Stimulated activated CD4-positive, alpha-beta T cell treated with anti-CD3 and anti-CD28 coated beads, Interleukin-1b, Interleukin-23, amount 100 ng/mL, for 48 hours (primary cell): ENCODE measurements around the gene S100P.
"Not testable (repeated sequence)": the region's sequence is repeated elsewhere in the genome, so short reads cannot be mapped to it uniquely, and the experiment has no call there.

Source experiments
- DNase-seq: peaks from one replicate; pipeline ENCODE4 v3.0.0-alpha.2; 2020

Gene S100P

DNA sequence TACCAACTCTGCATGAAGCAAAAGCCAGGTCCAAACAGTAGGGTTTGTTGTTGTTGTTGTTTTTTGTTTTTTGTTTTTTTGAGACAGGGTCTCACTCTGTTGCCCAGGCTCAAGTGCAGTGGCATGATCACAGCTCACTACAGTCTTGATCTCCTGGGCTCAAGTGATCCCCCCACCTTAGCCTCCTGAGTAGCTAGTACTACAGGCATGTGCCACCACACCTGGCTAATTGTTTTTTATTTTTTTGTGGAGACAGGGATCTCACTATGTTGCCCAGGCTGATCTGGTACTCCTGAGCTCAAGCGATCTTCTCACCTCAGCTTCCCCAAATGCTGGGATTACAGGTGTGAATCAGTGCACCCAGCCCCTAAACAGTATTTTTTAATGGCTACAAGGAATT lies 6.2 kb downstream of the S100P start:
- DNase-seq, result no peak

DNA sequence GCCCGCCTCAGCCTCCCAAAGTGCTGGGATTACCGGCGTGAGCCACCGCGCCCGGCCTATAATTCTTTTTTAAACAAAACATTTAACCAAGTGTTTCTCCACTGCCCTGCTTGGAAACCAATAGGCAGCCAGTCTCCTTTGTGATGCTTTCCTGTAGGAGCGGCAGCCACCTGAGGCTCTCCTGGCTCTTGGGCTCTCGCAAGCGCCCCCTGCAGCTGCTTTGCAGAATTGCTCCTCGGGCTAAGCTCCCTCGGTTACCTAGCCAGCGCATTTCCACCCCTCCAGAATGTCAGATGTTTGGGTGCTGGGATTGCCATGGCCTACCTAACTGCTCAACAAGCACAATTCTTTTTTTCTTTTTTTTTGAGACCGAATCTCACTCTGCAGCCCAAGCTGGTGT lies 7.7 kb downstream of the S100P start:
- DNase-seq, result peak; percentile 58

DNA sequence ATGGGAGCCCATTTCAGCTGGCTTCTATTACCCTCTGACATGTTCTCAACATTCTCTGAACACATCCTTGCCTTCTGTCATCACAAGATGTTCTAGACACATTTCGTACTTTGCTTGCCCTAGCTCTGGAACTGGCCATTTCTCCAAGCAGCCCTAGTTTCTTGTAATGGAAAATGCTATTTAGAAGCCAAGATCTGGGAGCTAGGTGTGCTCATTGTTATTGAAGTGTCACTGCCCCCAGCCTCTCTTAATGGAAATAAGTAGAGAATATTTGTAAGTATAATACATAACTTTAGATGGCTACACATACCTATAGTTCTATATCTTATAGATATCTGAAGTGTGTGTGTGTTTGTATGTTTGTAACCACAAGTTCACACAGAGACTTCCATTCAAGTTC lies 9.1 kb downstream of the S100P start:
- no peak for DNase-seq

DNA sequence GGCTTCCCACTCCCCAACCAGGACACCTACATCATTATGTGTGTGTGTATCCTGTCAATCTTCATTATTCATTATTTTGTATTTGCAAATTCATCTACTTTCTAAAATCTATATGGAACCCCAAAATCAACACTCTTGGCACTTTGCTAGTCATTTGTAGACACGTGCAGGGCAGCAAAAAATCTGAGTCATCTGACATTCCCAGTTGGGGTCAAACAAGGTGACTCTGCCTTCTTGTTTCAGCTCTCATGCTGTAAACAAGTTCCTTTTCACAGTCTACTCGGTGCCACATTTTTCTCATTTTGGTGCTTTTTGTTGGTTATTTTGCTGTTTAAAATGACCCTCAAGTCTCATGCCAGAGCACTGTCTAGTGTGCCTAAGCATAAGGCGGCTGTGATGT lies 10.1 kb downstream of the S100P start:
- no peak for DNase-seq

- DNase-seq, result no peak
Observed at GRCh38 chr4:6705646-6706045, 12.0 kb downstream of the S100P start.

GRCh38 chr4:6706173-6706572 lies 12.5 kb downstream of the S100P start:
- DNase-seq, result no peak

- DNase-seq, result peak; percentile 96
Observed at GRCh38 chr4:6709230-6710114, 15.8 kb downstream of the S100P start, which contains the start of gene MRFAP1L1. TSS of gene MRFAP1L1 (minus strand) at chr4:6709865. CDS start at chr4:6709629, 236 bp downstream.

- no peak for DNase-seq
Observed at GRCh38 chr4:6710282-6710681, 16.6 kb downstream of the S100P start.

GRCh38 chr4:6710996-6711395 lies 17.3 kb downstream of the S100P start:
- DNase-seq, result no peak

- no peak for DNase-seq
Observed at GRCh38 chr4:6714954-6715353, 21.3 kb downstream of the S100P start.

DNA sequence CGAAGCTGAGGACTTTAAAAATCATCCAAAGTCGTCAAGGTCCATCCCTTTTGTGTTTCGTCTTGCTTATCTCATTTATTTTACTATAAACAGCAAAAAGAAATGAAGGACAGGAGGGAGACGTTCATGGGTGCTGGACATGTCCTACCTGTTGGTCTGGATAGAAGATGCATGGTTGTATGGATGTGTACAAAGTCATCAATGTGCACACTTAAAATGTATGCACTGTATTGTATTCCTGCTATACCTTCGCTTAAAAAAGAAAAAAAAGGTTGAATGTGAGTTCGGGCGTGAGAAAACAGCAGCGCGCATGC lies 22.0 kb downstream of the S100P start:
- no peak for DNase-seq

DNA sequence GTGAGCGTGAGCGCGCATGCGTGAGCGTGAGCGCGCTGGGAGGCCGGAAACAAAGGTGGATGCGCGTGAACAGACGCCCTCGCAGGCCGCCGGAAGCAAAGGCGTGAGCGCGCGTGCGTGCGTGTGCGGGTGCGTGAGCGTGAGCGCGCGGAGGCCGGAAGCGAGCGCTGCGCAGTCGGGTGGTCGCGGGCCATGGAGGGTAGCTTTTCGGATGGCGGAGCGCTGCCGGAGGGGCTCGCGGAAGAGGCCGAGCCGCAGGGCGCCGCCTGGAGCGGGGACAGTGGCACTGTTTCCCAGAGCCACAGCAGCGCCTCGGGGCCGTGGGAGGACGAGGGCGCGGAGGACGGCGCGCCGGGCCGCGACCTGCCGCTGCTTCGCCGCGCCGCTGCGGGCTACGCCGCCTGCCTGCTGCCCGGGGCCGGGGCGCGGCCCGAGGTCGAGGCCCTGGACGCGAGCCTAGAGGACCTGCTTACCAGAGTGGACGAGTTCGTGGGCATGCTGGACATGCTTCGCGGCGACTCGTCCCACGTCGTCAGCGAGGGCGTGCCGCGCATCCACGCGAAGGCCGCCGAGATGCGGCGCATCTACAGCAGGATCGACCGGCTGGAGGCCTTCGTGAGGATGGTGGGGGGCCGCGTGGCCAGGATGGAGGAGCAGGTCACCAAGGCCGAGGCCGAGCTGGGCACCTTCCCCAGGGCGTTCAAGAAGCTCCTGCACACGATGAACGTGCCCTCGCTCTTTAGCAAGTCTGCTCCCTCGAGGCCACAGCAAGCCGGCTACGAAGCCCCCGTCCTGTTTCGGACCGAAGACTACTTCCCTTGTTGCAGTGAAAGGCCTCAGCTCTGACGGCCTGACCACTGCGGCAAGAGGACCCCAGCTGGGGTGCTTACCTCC lies 22.6 kb downstream of the S100P start, which contains the start of gene BLOC1S4:
TSS of gene BLOC1S4 (plus strand) at position 157 of the 894 bp plus-strand sequence. CDS start at position 193, 36 bp downstream.
- DNase-seq, result peak; percentile 88

DNA sequence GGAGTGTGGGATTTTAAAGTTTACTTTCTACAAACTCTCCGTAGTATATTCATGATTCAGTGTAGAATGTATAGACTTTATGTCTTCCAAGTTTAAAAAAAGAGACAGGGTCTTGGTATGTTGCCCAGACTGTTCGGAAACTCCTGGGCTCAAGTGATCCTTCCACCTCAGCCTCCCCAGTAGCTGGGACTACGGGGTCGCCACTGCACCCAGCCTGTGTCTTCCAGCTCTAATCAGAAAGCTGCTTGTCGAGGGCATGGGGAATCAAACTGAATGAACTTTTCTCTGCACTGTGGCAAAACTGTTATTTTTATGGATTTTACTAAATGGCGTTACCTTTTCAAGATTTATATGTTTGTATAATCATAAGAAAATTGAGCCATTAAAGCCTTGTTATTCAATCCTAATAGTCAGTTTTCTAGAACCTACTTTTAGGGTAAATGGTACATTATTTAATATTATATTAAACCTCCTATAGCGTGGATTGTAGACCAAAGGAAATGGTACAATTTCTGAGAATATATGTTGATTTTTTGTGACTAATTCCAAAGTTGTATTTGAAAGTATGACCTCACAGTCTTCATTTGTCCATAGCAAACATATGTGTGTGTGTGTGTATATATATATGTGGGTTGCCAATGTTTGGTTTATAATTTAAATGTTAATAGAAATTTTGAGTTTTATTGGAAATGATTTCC lies 23.4 kb downstream of the S100P start:
- DNase-seq, result no peak

- no peak for DNase-seq
Observed at GRCh38 chr4:6718932-6719610, 25.4 kb downstream of the S100P start.

- DNase-seq, result no peak
Observed at GRCh38 chr4:6719611-6720179, 26.0 kb downstream of the S100P start.

DNA sequence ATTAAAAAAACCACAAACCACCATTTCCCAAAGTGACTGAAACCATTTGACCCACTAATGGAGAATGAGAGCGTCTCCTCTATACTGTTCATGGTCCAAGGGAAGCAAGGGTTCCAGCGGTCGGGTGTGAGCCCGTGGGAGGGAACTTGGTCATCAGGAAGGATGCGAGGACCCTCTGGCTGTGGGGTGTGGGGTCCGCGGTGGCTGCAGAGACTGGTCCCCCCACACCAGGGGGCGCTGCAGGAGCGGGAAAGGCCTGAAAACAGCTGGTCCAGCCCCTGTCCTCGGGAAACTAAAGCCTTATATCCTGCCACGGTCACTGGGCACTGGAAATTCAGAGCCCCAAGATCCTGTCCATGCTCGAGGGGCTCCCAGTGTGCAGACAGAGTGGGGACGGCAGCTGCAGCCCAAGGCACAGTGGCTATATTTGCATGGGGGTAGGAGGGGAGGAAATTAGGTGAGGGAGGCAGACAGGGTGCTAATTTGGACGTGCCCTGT lies 26.6 kb downstream of the S100P start:
- DNase-seq, result peak; percentile 75

DNA sequence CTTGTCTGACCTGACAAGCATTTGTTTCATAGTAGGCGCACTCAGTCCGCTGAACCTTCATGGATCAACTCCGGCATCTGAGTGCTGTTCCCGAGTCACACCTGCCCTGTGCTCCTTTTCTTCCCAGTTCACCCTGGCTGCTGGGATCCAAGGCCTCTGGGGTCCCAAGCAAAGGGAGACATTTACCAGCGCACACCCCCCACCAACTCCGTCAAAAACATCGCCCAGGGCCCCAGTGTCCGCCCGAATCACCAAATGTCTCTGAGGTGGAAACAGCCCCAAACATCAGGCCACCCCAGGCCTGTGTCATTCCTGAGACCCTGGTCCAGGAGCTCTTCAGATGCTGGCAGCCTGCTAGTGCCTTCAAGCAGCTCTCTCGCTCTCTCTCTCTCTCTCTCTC lies 27.4 kb downstream of the S100P start:
- DNase-seq, result no peak

DNA sequence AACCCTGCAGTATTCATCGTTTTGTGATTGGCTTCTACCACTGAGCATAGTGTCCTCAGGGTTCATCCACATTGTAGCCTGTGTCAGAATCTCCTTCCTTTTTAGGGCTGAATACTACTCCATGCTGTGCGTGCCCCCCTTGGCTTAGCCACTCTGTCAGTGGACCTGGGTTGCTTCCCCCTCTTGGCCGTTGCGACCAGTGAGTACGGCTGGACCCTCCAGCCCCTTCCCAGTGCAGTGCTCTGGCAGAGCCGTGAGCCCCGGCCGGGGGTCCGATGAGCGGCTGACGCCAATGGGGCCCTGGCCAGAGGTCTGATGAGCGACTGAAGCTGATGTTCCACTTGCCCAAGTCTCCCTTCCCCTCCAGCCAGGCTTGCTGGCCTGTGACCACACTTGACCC lies 29.2 kb downstream of the S100P start:
- DNase-seq, result no peak

DNA sequence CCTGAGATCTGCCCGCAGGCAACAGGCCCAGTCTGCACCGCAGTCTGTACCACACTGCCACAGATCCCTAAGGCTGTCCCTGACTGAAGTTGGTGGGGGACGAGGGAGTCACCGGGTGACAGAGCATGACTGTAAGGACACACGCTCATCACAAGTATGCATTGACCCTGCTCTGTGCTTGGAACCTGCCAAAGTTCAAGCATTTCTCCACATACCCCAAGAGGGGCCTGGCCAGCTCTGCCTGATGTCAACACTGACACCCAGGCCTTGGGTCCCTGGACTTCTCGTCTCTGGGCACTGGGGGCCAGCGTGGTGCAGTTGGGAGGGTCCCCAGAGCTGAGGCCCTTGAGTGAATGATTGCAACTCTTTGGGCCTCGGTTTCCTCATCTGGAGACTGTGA lies 30.2 kb downstream of the S100P start:
- DNase-seq, result no peak

DNA sequence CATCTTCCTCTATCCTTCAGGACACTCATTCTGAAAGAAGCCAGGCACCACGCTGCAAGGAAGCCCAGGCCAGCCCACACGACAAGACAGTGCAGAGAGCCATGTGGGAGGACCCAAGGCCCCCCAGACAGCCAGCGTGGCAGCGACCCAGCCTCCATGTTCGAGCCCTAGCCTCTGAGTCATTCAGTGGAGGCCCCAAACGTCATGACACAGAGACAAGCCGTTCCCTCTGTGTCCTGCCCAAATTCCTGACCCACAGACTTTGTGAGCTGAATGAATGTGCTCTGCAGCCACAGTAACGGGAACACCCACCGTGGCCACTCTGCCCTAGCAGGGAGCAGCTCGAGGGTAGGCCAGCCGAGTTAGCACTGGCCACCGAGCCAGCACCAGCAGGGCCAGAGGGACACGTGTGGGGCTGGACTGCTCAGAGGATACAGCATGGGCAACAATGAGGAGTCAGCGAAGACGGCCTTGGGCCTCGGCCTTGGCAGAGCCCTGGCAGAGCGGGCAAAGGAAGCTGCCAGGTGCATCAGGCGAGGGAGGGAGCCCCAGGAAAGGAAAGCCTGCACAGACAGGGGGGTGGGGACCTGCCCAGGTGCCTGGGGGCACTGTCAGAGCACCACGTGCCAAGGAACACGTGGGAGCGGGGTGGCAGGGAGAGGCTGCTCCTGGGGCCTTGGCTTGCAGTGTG lies 30.9 kb downstream of the S100P start:
- no peak for DNase-seq

DNA sequence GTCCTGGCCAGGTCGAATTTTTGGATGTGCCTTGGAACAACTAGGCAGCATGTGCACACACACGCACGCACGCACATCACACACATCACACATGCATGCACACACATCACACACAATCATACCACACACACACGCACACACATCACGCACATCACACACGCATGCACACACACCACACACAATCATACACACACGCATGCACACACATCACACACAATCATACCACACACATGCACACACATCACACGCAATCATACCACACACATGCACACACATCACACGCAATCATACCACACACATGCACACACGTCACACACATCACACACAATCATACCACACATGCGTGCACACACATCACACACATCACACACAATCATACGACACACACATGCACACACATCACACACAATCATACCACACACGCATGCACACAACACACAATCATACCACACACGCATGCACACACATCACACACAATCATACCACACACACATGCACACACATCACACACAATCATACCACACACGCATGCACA lies 31.8 kb downstream of the S100P start:
- DNase-seq, result not testable (repeated sequence)
